ENCODE measurements around the gene PCDHA1. TPM values are rescaled to one million over a fixed set of nuclear protein-coding genes. Genes with fewer than 3 reads are reported as not detected.
"Not testable (repeated sequence)": the region's sequence is repeated elsewhere in the genome, so short reads cannot be mapped to it uniquely, and the experiment has no call there.

Gene PCDHA1
- polyA plus RNA-seq, 1 of the 3 experiments (the other 2 are of a cell fraction): 0.16 TPM

GRCh38 chr5:140794595-140795258 is 8.8 kb downstream of the PCDHA1 start, which contains the start of gene PCDHA2:
Gene PCDHA2 (plus strand): TSS chr5:140794852.
- H3K9me3 ChIP-seq: peaks cover 15% of the 10 kb centered on the region; the same call in 1 of the 2 replicates
- H3F3A ChIP-seq (replicated peaks; ENCODE audit: insufficient read depth): no peaks in the 10 kb centered on the region
- no peak for DNase-seq
- TF ChIP-seq MAX (IDR thresholded peaks at IDR 0.05; ENCODE audit: low read depth) (no peak), USF1 (IDR thresholded peaks at IDR 0.05; ENCODE audit: borderline replicate concordance, low read depth) (no peak)
- H3K36me3 ChIP-seq (replicated peaks in 1 of 2; ENCODE audit: control insufficient read depth in 1 of 2, insufficient read depth in 2 of 2, low read length in 1 of 2): no peaks in the 10 kb centered on the region
- no peak within 1 kb of the TSS for H3K27ac ChIP-seq (ENCODE audit: low read depth in 2 of 2, low read length in 1 of 2)
- peak within 1 kb of the TSS in 1 of 2 experiments; percentile 17; a peak in 1 of 4 replicates for H3K4me3 ChIP-seq (ENCODE audit: low read depth in 2 of 2, low read length in 1 of 2)
- H3K9me2 ChIP-seq: no peaks in the 10 kb centered on the region
- H4K20me1 ChIP-seq (ENCODE audit: insufficient read depth): no peaks in the 10 kb centered on the region
- no peak within 1 kb of the TSS for H3K9ac ChIP-seq
- H3K79me2 ChIP-seq (ENCODE audit: insufficient read depth): no peaks in the 10 kb centered on the region
- no peaks in the 10 kb centered on the region for H3K27me3 ChIP-seq (ENCODE audit: insufficient read depth)
- H3K4me1 ChIP-seq (ENCODE audit: control insufficient read depth in 1 of 2, insufficient read depth in 2 of 2, low read depth in 1 of 2, low read length in 1 of 2): no peaks in the 10 kb centered on the region
- H3K4me2 ChIP-seq: no peak within 1 kb of the TSS
- CTCF ChIA-PET: interaction anchor here (0.6 to 3.7 kb wide), 5 partner anchors 12 to 426 kb away, joined by 3 to 23 read pairs (median 3); partner anchors contain the start of genes PCDHA4, PCDHA5 and PCDHA8
- H2AFZ ChIP-seq (ENCODE audit: low read depth): no peak within 1 kb of the TSS
- WGBS (ENCODE audit: low lambda C conversion rate): 76% methylated on average over 27 of the region's 27 CpGs
- POLR2A ChIA-PET: no interaction called here

- 64% methylated on average over 15 of the region's 15 CpGs for WGBS (ENCODE audit: low lambda C conversion rate)
- Histone ChIP-seq H3K4me3 (ENCODE audit: low read depth in 2 of 2, low read length in 1 of 2) (peak overlapping the region in 1 of 2 experiments; percentile 16; a peak in 1 of 4 replicates), H3F3A (replicated peaks; ENCODE audit: insufficient read depth) (no peaks in the 10 kb centered on the region), H3K4me1 (ENCODE audit: control insufficient read depth in 1 of 2, insufficient read depth in 2 of 2, low read depth in 1 of 2, low read length in 1 of 2) (no peaks in the 10 kb centered on the region), H3K79me2 (ENCODE audit: insufficient read depth) (no peaks in the 10 kb centered on the region), H3K4me2 (no peak overlapping the region), H3K27ac (ENCODE audit: low read depth in 2 of 2, low read length in 1 of 2) (no peak overlapping the region), H3K9ac (no peak overlapping the region), H2AFZ (ENCODE audit: low read depth) (no peak overlapping the region), H3K9me2 (no peaks in the 10 kb centered on the region), H4K20me1 (ENCODE audit: insufficient read depth) (no peaks in the 10 kb centered on the region), H3K27me3 (ENCODE audit: insufficient read depth) (no peaks in the 10 kb centered on the region), H3K9me3 (peaks cover 19% of the 10 kb centered on the region; the same call in 1 of the 2 replicates), H3K36me3 (replicated peaks in 1 of 2; ENCODE audit: control insufficient read depth in 1 of 2, insufficient read depth in 2 of 2, low read length in 1 of 2) (no peaks in the 10 kb centered on the region)
- CTCF ChIA-PET: interaction anchor here (0.7 to 3.7 kb wide), 4 partner anchors 11 to 426 kb away, joined by 3 to 23 read pairs (median 3); partner anchors contain the start of genes PCDHA4 and PCDHA8
- no peak for DNase-seq
- TF ChIP-seq SMC3 (IDR thresholded peaks at IDR 0.05; ENCODE audit: low read depth, low read length) (no peak), RFX5 (IDR thresholded peaks at IDR 0.05; ENCODE audit: low read length) (no peak), IRF3 (IDR thresholded peaks at IDR 0.05; ENCODE audit: low read depth, low read length) (no peak), MEF2A (IDR thresholded peaks at IDR 0.05; ENCODE audit: borderline replicate concordance, low read depth) (no peak), CHD2 (IDR thresholded peaks at IDR 0.05; ENCODE audit: low read length, partially characterized antibody) (no peak), GABPA (IDR thresholded peaks at IDR 0.05; ENCODE audit: low read depth) (no peak), USF2 (IDR thresholded peaks at IDR 0.05; ENCODE audit: borderline replicate concordance, low read depth, low read length) (no peak), RAD21 (IDR thresholded peaks at IDR 0.05; ENCODE audit: low read length) (no peak), NRF1 (IDR thresholded peaks at IDR 0.05; ENCODE audit: low read depth, low read length) (no peak)
- POLR2A ChIA-PET: no interaction called here
Observed at GRCh38 chr5:140795259-140795641, 9.3 kb downstream of the PCDHA1 start.

GRCh38 chr5:140796072-140796717 is 10.3 kb downstream of the PCDHA1 start:
- H3K4me2 ChIP-seq; H3K9me2 ChIP-seq; H3K9ac ChIP-seq; H3K27ac ChIP-seq (ENCODE audit: low read depth in 2 of 2, low read length in 1 of 2); DNase-seq; H3K4me1 ChIP-seq (ENCODE audit: control insufficient read depth in 1 of 2, insufficient read depth in 2 of 2, low read depth in 1 of 2, low read length in 1 of 2); H3F3A ChIP-seq (replicated peaks; ENCODE audit: insufficient read depth); H3K27me3 ChIP-seq (ENCODE audit: insufficient read depth); POLR2A ChIA-PET; H3K36me3 ChIP-seq (replicated peaks in 1 of 2; ENCODE audit: control insufficient read depth in 1 of 2, insufficient read depth in 2 of 2, low read length in 1 of 2); H3K79me2 ChIP-seq (ENCODE audit: insufficient read depth); H4K20me1 ChIP-seq (ENCODE audit: insufficient read depth); H2AFZ ChIP-seq (ENCODE audit: low read depth): not testable (repeated sequence)
- CTCF ChIA-PET: interaction anchor here (1.1 to 3.7 kb wide), 3 partner anchors 10 to 45 kb away, joined by 3 to 23 read pairs (median 6); partner anchors contain the start of genes PCDHA4 and PCDHA8
- 85% methylated on average over 64 of the region's 72 CpGs for WGBS (ENCODE audit: low lambda C conversion rate)
- Histone ChIP-seq H3K4me3 (ENCODE audit: low read depth in 2 of 2, low read length in 1 of 2) (peak overlapping the region in 1 of 2 experiments; percentile 19; a peak in 1 of 4 replicates), H3K9me3 (peaks cover 19% of the 10 kb centered on the region; the same call in 1 of the 2 replicates)
